HEK293 (cell line): ENCODE measurements around the gene TRAF6.

Experiments used
- CTCF ChIP-seq: fragments of 450-650 bp; formaldehyde crosslinking; IDR thresholded peaks from 2 replicates; pipeline ENCODE4 v1.5.1; 2016; ENCODE audit warnings: missing biosample characterization, missing genetic modification characterization
- ZBTB17 ChIP-seq: fragments of 450-650 bp; formaldehyde crosslinking; IDR thresholded peaks from 2 replicates; pipeline ENCODE4 v1.5.1; 2016; ENCODE audit warnings: missing biosample characterization, missing genetic modification characterization

DNA sequence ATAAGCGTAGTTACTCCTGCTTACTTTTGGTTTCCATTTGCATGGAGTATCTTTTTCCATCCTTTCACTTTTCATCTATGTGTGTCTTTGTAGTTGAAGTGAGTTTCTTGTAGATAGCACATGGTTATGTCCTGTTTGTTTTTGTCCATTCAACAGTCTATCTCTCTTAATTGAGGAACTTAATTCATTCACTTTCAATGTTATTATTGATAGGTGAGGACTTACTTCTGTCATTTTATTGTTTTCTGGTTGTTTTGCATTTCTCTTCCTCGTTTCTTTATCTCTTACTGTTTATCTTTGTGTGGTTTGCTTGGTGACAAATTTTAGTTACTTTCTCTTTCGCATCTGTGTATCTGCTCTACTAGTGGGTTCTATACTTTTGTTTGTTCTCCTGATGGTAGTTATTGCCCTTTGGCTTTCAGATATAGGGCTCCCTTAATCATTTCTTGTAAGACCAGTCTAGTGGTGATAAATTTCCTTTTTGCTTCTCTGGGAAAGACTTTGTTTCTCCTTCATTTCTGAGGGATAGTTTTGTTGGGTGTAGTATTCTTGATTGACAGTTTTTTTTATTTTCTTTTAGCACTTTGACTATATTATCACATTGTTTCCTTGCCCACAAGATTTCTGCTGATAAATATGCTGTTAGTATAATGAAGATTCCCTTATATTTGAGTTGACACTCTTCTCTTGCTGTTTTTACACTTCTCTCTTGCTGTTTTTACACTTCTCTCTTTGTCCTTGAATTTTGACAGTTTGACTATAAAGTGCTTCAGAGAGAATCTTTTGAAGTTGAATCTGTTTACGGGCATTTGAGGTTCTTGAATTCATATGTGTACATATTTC, 48.7 kb upstream of the TRAF6 start:
- no peak for TF ChIP-seq CTCF (tag by site-specific recombination)
- no peak for TF ChIP-seq ZBTB17 (tag by site-specific recombination)
